B cell (primary cell): Measurements from ENCODE around the gene MIPEP. TPM values are rescaled to one million over a fixed set of nuclear protein-coding genes. Genes with fewer than 3 reads are reported as not detected.

Experiments used
- ATAC-seq: fragments of 200-7000 bp; cut with Tn5 transposase; one replicate; pipeline ENCODE4 v1.10.0; 2021; ENCODE audit warnings: low read depth, mild to moderate bottlenecking, moderate number of reproducible peaks, moderate library complexity
- CTCF ChIA-PET: fragments of 350-600 bp; sonication (Branson Sonifier 250); formaldehyde crosslinking; loops from one replicate; lab custom pipeline; 2021; ENCODE audit warnings: antibody characterized with exemption, inconsistent platforms; lab: Charles Lee
- POLR2A ChIA-PET: fragments of 350-600 bp; sonication (Branson Sonifier 250); formaldehyde crosslinking; loops from one replicate; lab custom pipeline; 2021; ENCODE audit warnings: antibody characterized with exemption; lab: Charles Lee
- DNase-seq: peaks from one replicate; pipeline ENCODE4 v3.0.0; 2013
- H2AFZ ChIP-seq: 2 replicates; pipeline ENCODE4 v1.6.1; 2012; ENCODE audit warnings: mild to moderate bottlenecking, low read depth, low read length; ENCODE audit not compliant: insufficient read depth, poor library complexity, severe bottlenecking
- H3K27ac ChIP-seq, 2 donors: 1 replicate in 1 of 2; 2 replicates in 1 of 2; pipeline ENCODE4 v1.5.1; 2012 to 2013; ENCODE audit warnings: low read length in 2 of 2, mild to moderate bottlenecking in 2 of 2, moderate library complexity in 1 of 2
- H3K27me3 ChIP-seq, 4 experiments: fragments of 200-600 bp in 1 of 4; sonication (generic) in 1 of 4; replicated peaks in 1 of 4; 1 replicate in 2 of 4; 2 replicates in 2 of 4; pipeline versions ENCODE4 v1.6.1 to v1.7.0; 2013 to 2016; ENCODE audit warnings: low read length in 3 of 4, mild to moderate bottlenecking in 2 of 4, mixed read lengths in 1 of 4, moderate library complexity in 1 of 4; ENCODE audit not compliant: insufficient read depth in 4 of 4, control insufficient read depth in 3 of 4; ENCODE audit errors: control extremely low read depth in 1 of 4
- H3K36me3 ChIP-seq, 2 experiments: replicated peaks in 1 of 2; 1 replicate in 1 of 2; 2 replicates in 1 of 2; pipeline versions ENCODE4 v1.6.1 to v1.7.1; 2013; ENCODE audit warnings: low read length in 1 of 2; ENCODE audit not compliant: insufficient read depth in 2 of 2, control insufficient read depth in 1 of 2; ENCODE audit errors: control extremely low read depth in 1 of 2, extremely low read depth in 1 of 2
- H3K4me1 ChIP-seq, 2 donors: fragments of 200-600 bp in 1 of 2; sonication (generic) in 1 of 2; 1 replicate in 1 of 2; 2 replicates in 1 of 2; pipeline versions ENCODE4 v1.5.1 to v1.6.1; 2013 to 2017; ENCODE audit warnings: low read length in 2 of 2; ENCODE audit not compliant: control insufficient read depth in 2 of 2, insufficient read depth in 2 of 2
- H3K4me2 ChIP-seq: replicated peaks from 2 replicates; pipeline ENCODE3; 2012; ENCODE audit warnings: mild to moderate bottlenecking, low read depth, low read length; ENCODE audit not compliant: poor library complexity, severe bottlenecking
- H3K4me3 ChIP-seq, 5 experiments: fragments of 200-600 bp in 1 of 5; sonication (generic) in 1 of 5; 1 replicate in 3 of 5; 2 replicates in 2 of 5; pipeline versions ENCODE4 v1.5.1 to v1.7.0; 2011 to 2016; ENCODE audit warnings: low read length in 4 of 5, mild to moderate bottlenecking in 4 of 5, low read depth in 2 of 5, control low read depth in 1 of 5, moderate library complexity in 1 of 5; ENCODE audit not compliant: insufficient read depth in 1 of 5; ENCODE audit errors: control extremely low read depth in 1 of 5, extremely low read depth in 1 of 5
- H3K79me2 ChIP-seq: fragments of 200-600 bp; sonication (generic); one replicate; pipeline ENCODE4 v1.6.0; 2016; ENCODE audit warnings: low read length; ENCODE audit not compliant: control insufficient read depth, insufficient read depth
- H3K9ac ChIP-seq: fragments of 200-600 bp; sonication (generic); 2 replicates; pipeline ENCODE4 v1.6.1; 2017; ENCODE audit warnings: mild to moderate bottlenecking, low read length, moderate library complexity
- H3K9me3 ChIP-seq, 3 donors: one replicate each; pipeline versions ENCODE4 v1.6.1 to v1.7.1; 2013; ENCODE audit warnings: low read length in 2 of 3; ENCODE audit not compliant: control insufficient read depth in 2 of 3, insufficient read depth in 1 of 3; ENCODE audit errors: control extremely low read depth in 1 of 3
- H4K20me1 ChIP-seq: 2 replicates; pipeline ENCODE4 v1.6.0; 2012; ENCODE audit warnings: mild to moderate bottlenecking, low read length; ENCODE audit not compliant: insufficient read depth, control insufficient read depth, poor library complexity, severe bottlenecking
- H3K27ac Mint-ChIP-seq: one replicate; pipeline ENCODE4 v1.8.0; 2021; ENCODE audit warnings: mixed read lengths
- H3K27me3 Mint-ChIP-seq: one replicate; pipeline ENCODE4 v1.8.0; 2021; ENCODE audit warnings: mixed read lengths
- H3K4me1 Mint-ChIP-seq: one replicate; pipeline ENCODE4 v1.8.0; 2021; ENCODE audit warnings: mixed read lengths
- H3K4me3 Mint-ChIP-seq: one replicate; pipeline ENCODE4 v1.8.0; 2021; ENCODE audit warnings: mixed read lengths
- H3K9me3 Mint-ChIP-seq: one replicate; pipeline ENCODE4 v1.8.0; 2022; ENCODE audit warnings: mixed read lengths; ENCODE audit not compliant: insufficient read depth
- CTCF ChIP-seq: fragments of 200-600 bp; IDR thresholded peaks from one replicate; pipeline ENCODE4 v1.8.0; 2022; ENCODE audit warnings: antibody characterized with exemption, mild to moderate bottlenecking
- EZH2 ChIP-seq: IDR thresholded peaks from 2 replicates; pipeline ENCODE4 v1.6.1; 2012; ENCODE audit warnings: borderline replicate concordance, low read depth, mild to moderate bottlenecking, moderate library complexity, low read length; ENCODE audit not compliant: insufficient read depth, poor library complexity, severe bottlenecking
- WGBS: methylation state at CpG from one replicate; pipeline ENCODE4 v1.1.5; 2013; ENCODE audit warnings: missing lambda C conversion rate; ENCODE audit not compliant: insufficient coverage; 5-methylcytosine and 5-hydroxymethylcytosine counted together
- intact Hi-C: fragments of 100-400 bp; cut with micrococcal nuclease; formaldehyde crosslinking; loops from one replicate; pipeline ENCODE4 v1.10.0; 2022
- polyA plus RNA-seq: library from polyadenylated mRNA; depleted of rRNA; stranded (reverse); fragments of >200 nt; gene quantifications from 2 replicates; pipeline ENCODE4 v1.2.3, GENCODE V29; 2012
- total RNA-seq, 2 donors: library from RNA; stranded (reverse); fragments of 120-200 nt in 1 of 2; gene quantifications; 1 replicate in 1 of 2; 2 replicates in 1 of 2; pipeline versions ENCODE4 v1.2.3 to v1.2.4, GENCODE V29; 2013 to 2022

The MIPEP gene
- total and polyA plus RNA-seq, 2 donors (not counting 1 experiment from before 2014, with no cell fraction given), result 6.2 to 16.9 TPM

GRCh38 chr13:23695196-23695595 is 194.0 kb downstream of the MIPEP start:
- 89% methylated on average over 25 of the region's 28 CpGs for WGBS
- ATAC-seq (no peak), DNase-seq (no peak)
- Mint-ChIP-seq H3K4me1 (peaks cover 19% of the 10 kb centered on the region), H3K4me3 (peak overlapping the region; percentile 66), H3K9me3 (no peaks in the 10 kb centered on the region), H3K27me3 (no peaks in the 10 kb centered on the region), H3K27ac (peak overlapping the region; percentile 85)
- Histone ChIP-seq H3K9me3 (peaks cover 0 to 6% (median 0%) of the 10 kb centered on the region in 3 donors), H4K20me1 (no peaks in the 10 kb centered on the region), H3K4me2 (peak overlapping the region; percentile 81), H3K9ac (peak overlapping the region; percentile 52), H3K36me3 (no peaks in the 10 kb centered on the region), H3K79me2 (no peaks in the 10 kb centered on the region), H2AFZ (peak overlapping the region; percentile 91), H3K27me3 (no peaks in the 10 kb centered on the region), H3K27ac (peak overlapping the region; percentile 78 to 83), H3K4me1 (peaks cover 9 to 21% of the 10 kb centered on the region in 2 donors), H3K4me3 (peak overlapping the region in 4 of 5 experiments; percentile 24 to 53 (median 45))
- POLR2A ChIA-PET, result no interaction called here
- CTCF ChIA-PET, result no interaction called here
- TF ChIP-seq EZH2 (no peak), CTCF (no peak)
- intact Hi-C loops, result loop anchor here (5.0 kb wide), 1 partner anchor 177 kb away; no protein-coding TSS in a partner anchor

- no peak for TF ChIP-seq CTCF
- no peak for TF ChIP-seq EZH2
- ATAC-seq (no peak), DNase-seq (no peak)
- no peak overlapping the region for H3K9ac ChIP-seq
- no peaks in the 10 kb centered on the region for H3K9me3 Mint-ChIP-seq
- intact Hi-C loops, result no loop called here
- H3K9me3 ChIP-seq, result peaks cover 0 to 6% (median 0%) of the 10 kb centered on the region in 3 donors
- H3K27me3 ChIP-seq, result no peaks in the 10 kb centered on the region
- WGBS, result no CpG with 5 or more reads among the region's 3 CpGs
- H3K4me3 Mint-ChIP-seq, result no peak overlapping the region
- POLR2A ChIA-PET, result no interaction called here
- H4K20me1 ChIP-seq, result no peaks in the 10 kb centered on the region
- H3K4me2 ChIP-seq, result no peak overlapping the region
- peaks cover 9 to 21% of the 10 kb centered on the region in 2 donors for H3K4me1 ChIP-seq
- no peak overlapping the region for H3K27ac ChIP-seq
- no peaks in the 10 kb centered on the region for H3K79me2 ChIP-seq
- peaks cover 19% of the 10 kb centered on the region for H3K4me1 Mint-ChIP-seq
- H3K4me3 ChIP-seq, result no peak overlapping the region
- no peaks in the 10 kb centered on the region for H3K36me3 ChIP-seq
- H2AFZ ChIP-seq, result no peak overlapping the region
- CTCF ChIA-PET, result no interaction called here
- no peak overlapping the region for H3K27ac Mint-ChIP-seq
- H3K27me3 Mint-ChIP-seq, result no peaks in the 10 kb centered on the region
These were observed 196.4 kb downstream of the MIPEP start for GRCh38 chr13:23692816-23693215.
